WTC11 (cell line): Measurements from ENCODE around the gene TFEB. TPM values are rescaled to one million over a fixed set of nuclear protein-coding genes. Genes with fewer than 3 reads are reported as not detected.
A peak's percentile ranks its signal among the peaks of the same experiment; 100 is the strongest.

Experiments
- ATAC-seq: fragments of 200-7000 bp; cut with Tn5 transposase; 2 replicates; pipeline ENCODE4 v1.10.0; 2021; ENCODE audit warnings: mild to moderate bottlenecking, moderate library complexity
- CTCF ChIA-PET: fragments of 300-600 bp; sonication (Branson Sonifier 250); formaldehyde crosslinking; loops from one replicate; lab custom pipeline; 2021; ENCODE audit warnings: antibody characterized with exemption; lab: Charles Lee
- POLR2A ChIA-PET: fragments of 350-600 bp; sonication (Branson Sonifier 250); formaldehyde crosslinking; loops from one replicate; lab custom pipeline; 2021; ENCODE audit warnings: antibody characterized with exemption; lab: Charles Lee
- DNase-seq: peaks from one replicate; pipeline ENCODE4 v3.0.0; 2021; ENCODE audit warnings: low spot score
- H3K27ac Mint-ChIP-seq: 2 replicates; pipeline ENCODE4 v1.8.0; 2021; ENCODE audit warnings: mixed read lengths
- H3K27me3 Mint-ChIP-seq: 2 replicates; pipeline ENCODE4 v1.8.0; 2021; ENCODE audit warnings: low read depth, mild to moderate bottlenecking, moderate library complexity, mixed read lengths
- H3K36me3 Mint-ChIP-seq: 2 replicates; pipeline ENCODE4 v1.8.0; 2021; ENCODE audit warnings: mixed read lengths
- H3K4me1 Mint-ChIP-seq: 2 replicates; pipeline ENCODE4 v1.8.0; 2022; ENCODE audit warnings: mixed read lengths
- H3K4me3 Mint-ChIP-seq: 2 replicates; pipeline ENCODE4 v1.8.0; 2021; ENCODE audit warnings: mild to moderate bottlenecking, moderate library complexity, mixed read lengths
- H3K9me3 Mint-ChIP-seq: 2 replicates; pipeline ENCODE4 v1.8.0; 2021; ENCODE audit warnings: mixed read lengths
- CREB1 ChIP-seq: sonication (generic); formaldehyde crosslinking; IDR thresholded peaks from 2 replicates; pipeline ENCODE4 v1.8.0; 2023; ENCODE audit warnings: mild to moderate bottlenecking, missing genetic modification reagents
- ELF4 ChIP-seq: sonication (generic); formaldehyde crosslinking; IDR thresholded peaks from 2 replicates; pipeline ENCODE4 v1.8.1; 2022; ENCODE audit warnings: low read depth, mild to moderate bottlenecking, moderate library complexity, missing genetic modification reagents
- EMX1 ChIP-seq: fragments of 250-450 bp; sonication (Bioruptor Pico); IDR thresholded peaks from 2 replicates; pipeline ENCODE4 v1.8.0; 2021; ENCODE audit warnings: mild to moderate bottlenecking
- FOXK1 ChIP-seq: sonication (generic); formaldehyde crosslinking; IDR thresholded peaks from 2 replicates; pipeline ENCODE4 v1.8.0; 2022; ENCODE audit warnings: mild to moderate bottlenecking, moderate library complexity, missing genetic modification reagents
- FOXP1 ChIP-seq: sonication (generic); formaldehyde crosslinking; IDR thresholded peaks from 2 replicates; pipeline ENCODE4 v1.8.0; 2022; ENCODE audit warnings: missing genetic modification reagents, mild to moderate bottlenecking, moderate library complexity, borderline replicate concordance
- GABPB1 ChIP-seq: sonication (generic); formaldehyde crosslinking; IDR thresholded peaks from 2 replicates; pipeline ENCODE4 v1.8.1; 2023; ENCODE audit warnings: mild to moderate bottlenecking, missing genetic modification reagents
- IRF2 ChIP-seq: sonication (generic); formaldehyde crosslinking; IDR thresholded peaks from 2 replicates; pipeline ENCODE4 v1.8.0; 2022; ENCODE audit warnings: low read depth, missing genetic modification reagents, borderline replicate concordance
- MYBL2 ChIP-seq: sonication (generic); formaldehyde crosslinking; IDR thresholded peaks from 2 replicates; pipeline ENCODE4 v1.8.1; 2023; ENCODE audit warnings: mild to moderate bottlenecking, moderate library complexity, missing genetic modification reagents
- NFYB ChIP-seq: sonication (generic); formaldehyde crosslinking; conservative IDR thresholded peaks from 2 replicates; pipeline ENCODE4 v1.8.0; 2022; ENCODE audit warnings: low read depth, missing genetic modification reagents
- NR3C1 ChIP-seq: sonication (generic); formaldehyde crosslinking; conservative IDR thresholded peaks from 2 replicates; pipeline ENCODE4 v1.8.1; 2023; ENCODE audit warnings: low read depth, mild to moderate bottlenecking, missing genetic modification reagents
- OVOL2 ChIP-seq: fragments of 250-450 bp; sonication (Bioruptor Pico); IDR thresholded peaks from 2 replicates; pipeline ENCODE4 v1.9.0; 2021; ENCODE audit warnings: mild to moderate bottlenecking, borderline replicate concordance
- RORB ChIP-seq: fragments of 250-450 bp; sonication (Bioruptor Pico); IDR thresholded peaks from 2 replicates; pipeline ENCODE4 v1.9.0; 2021; ENCODE audit warnings: mild to moderate bottlenecking
- SMAD3 ChIP-seq: sonication (generic); formaldehyde crosslinking; IDR thresholded peaks from 2 replicates; pipeline ENCODE4 v1.8.0; 2022; ENCODE audit warnings: missing genetic modification reagents, mild to moderate bottlenecking, borderline replicate concordance
- ZBTB21 ChIP-seq: sonication (generic); formaldehyde crosslinking; IDR thresholded peaks from 2 replicates; pipeline ENCODE4 v1.8.1; 2023; ENCODE audit warnings: mild to moderate bottlenecking, missing genetic modification reagents, borderline replicate concordance
- ZNF121 ChIP-seq: sonication (generic); formaldehyde crosslinking; IDR thresholded peaks from 2 replicates; pipeline ENCODE4 v1.8.0; 2023; ENCODE audit warnings: missing genetic modification reagents
- ZNF219 ChIP-seq: sonication (generic); formaldehyde crosslinking; IDR thresholded peaks from 2 replicates; pipeline ENCODE4 v1.8.0; 2023; ENCODE audit warnings: missing genetic modification reagents, mild to moderate bottlenecking, borderline replicate concordance
- total RNA-seq: library from RNA; stranded (reverse); gene quantifications from 3 replicates; pipeline ENCODE4 v1.2.3, GENCODE V29; 2021
- TF ChIP-seq, protein P1 (sequence below): sonication (generic); formaldehyde crosslinking; IDR thresholded peaks from 2 replicates; pipeline ENCODE4 v1.8.0; 2022; ENCODE audit warnings: missing genetic modification reagents
- TF ChIP-seq, protein P2 (sequence below): sonication (generic); formaldehyde crosslinking; IDR thresholded peaks from 2 replicates; pipeline ENCODE4 v1.8.1; 2023; ENCODE audit warnings: mild to moderate bottlenecking, moderate library complexity, missing genetic modification reagents
- TF ChIP-seq, protein P3 (sequence below): sonication (generic); formaldehyde crosslinking; IDR thresholded peaks from 2 replicates; pipeline ENCODE4 v1.8.1; 2022; ENCODE audit warnings: low read depth, missing genetic modification reagents, borderline replicate concordance
- TF ChIP-seq, protein P4 (sequence below): sonication (generic); formaldehyde crosslinking; IDR thresholded peaks from 2 replicates; pipeline ENCODE4 v1.8.0; 2022; ENCODE audit warnings: mild to moderate bottlenecking, missing genetic modification reagents
- TF ChIP-seq, protein P5 (sequence below): sonication (generic); formaldehyde crosslinking; conservative IDR thresholded peaks from 2 replicates; pipeline ENCODE4 v1.8.1; 2023; ENCODE audit warnings: mild to moderate bottlenecking, low read depth, missing genetic modification reagents, moderate library complexity
- TF ChIP-seq, protein P6 (sequence below): fragments of 250-450 bp; sonication (Bioruptor Pico); IDR thresholded peaks from 2 replicates; pipeline ENCODE4 v1.9.0; 2021; ENCODE audit warnings: mild to moderate bottlenecking

The TFEB gene
- total RNA-seq, 1 experiment from 2014 or later, result 3.9 TPM

DNA sequence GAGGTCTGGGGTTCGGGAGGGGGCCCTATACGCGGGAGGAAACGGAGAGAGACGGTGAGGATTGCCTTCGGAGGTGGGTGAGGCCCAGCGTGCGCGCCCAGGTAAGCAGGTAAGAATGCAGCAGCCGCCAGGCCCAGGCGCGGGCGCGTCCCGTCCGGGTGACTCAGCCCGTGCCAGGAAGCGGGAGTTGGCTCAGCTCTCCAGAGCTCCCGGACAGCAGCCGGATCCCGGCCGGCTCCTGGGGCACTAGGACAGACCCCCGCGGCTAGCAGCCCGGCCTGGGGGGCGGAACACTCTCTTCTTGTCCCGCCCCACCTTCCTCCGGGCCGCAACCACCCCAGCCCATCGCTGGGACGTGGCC is 98.6 kb downstream of the TFEB start (continued):
- TF ChIP-seq, protein P1, sequence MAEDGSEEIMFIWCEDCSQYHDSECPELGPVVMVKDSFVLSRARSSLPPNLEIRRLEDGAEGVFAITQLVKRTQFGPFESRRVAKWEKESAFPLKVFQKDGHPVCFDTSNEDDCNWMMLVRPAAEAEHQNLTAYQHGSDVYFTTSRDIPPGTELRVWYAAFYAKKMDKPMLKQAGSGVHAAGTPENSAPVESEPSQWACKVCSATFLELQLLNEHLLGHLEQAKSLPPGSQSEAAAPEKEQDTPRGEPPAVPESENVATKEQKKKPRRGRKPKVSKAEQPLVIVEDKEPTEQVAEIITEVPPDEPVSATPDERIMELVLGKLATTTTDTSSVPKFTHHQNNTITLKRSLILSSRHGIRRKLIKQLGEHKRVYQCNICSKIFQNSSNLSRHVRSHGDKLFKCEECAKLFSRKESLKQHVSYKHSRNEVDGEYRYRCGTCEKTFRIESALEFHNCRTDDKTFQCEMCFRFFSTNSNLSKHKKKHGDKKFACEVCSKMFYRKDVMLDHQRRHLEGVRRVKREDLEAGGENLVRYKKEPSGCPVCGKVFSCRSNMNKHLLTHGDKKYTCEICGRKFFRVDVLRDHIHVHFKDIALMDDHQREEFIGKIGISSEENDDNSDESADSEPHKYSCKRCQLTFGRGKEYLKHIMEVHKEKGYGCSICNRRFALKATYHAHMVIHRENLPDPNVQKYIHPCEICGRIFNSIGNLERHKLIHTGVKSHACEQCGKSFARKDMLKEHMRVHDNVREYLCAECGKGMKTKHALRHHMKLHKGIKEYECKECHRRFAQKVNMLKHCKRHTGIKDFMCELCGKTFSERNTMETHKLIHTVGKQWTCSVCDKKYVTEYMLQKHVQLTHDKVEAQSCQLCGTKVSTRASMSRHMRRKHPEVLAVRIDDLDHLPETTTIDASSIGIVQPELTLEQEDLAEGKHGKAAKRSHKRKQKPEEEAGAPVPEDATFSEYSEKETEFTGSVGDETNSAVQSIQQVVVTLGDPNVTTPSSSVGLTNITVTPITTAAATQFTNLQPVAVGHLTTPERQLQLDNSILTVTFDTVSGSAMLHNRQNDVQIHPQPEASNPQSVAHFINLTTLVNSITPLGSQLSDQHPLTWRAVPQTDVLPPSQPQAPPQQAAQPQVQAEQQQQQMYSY (CRISPR knock-in tag), result peak; percentile 69; the same call in 1 of the 2 replicates
- TF ChIP-seq SMAD3 (no peak), ELF4 (CRISPR knock-in tag) (no peak), ZNF219 (no peak), ZBTB21 (CRISPR knock-in tag) (no peak), EMX1 (CRISPR knock-in tag) (no peak), NR3C1 (CRISPR knock-in tag) (no peak), ZNF121 (CRISPR knock-in tag) (no peak)
- TF ChIP-seq, protein P2, sequence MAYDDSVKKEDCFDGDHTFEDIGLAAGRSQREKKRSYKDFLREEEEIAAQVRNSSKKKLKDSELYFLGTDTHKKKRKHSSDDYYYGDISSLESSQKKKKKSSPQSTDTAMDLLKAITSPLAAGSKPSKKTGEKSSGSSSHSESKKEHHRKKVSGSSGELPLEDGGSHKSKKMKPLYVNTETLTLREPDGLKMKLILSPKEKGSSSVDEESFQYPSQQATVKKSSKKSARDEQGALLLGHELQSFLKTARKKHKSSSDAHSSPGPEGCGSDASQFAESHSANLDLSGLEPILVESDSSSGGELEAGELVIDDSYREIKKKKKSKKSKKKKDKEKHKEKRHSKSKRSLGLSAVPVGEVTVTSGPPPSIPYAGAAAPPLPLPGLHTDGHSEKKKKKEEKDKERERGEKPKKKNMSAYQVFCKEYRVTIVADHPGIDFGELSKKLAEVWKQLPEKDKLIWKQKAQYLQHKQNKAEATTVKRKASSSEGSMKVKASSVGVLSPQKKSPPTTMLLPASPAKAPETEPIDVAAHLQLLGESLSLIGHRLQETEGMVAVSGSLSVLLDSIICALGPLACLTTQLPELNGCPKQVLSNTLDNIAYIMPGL (CRISPR knock-in tag), result no peak
- TF ChIP-seq, protein P3, sequence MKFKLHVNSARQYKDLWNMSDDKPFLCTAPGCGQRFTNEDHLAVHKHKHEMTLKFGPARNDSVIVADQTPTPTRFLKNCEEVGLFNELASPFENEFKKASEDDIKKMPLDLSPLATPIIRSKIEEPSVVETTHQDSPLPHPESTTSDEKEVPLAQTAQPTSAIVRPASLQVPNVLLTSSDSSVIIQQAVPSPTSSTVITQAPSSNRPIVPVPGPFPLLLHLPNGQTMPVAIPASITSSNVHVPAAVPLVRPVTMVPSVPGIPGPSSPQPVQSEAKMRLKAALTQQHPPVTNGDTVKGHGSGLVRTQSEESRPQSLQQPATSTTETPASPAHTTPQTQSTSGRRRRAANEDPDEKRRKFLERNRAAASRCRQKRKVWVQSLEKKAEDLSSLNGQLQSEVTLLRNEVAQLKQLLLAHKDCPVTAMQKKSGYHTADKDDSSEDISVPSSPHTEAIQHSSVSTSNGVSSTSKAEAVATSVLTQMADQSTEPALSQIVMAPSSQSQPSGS (CRISPR knock-in tag), result no peak

DNA sequence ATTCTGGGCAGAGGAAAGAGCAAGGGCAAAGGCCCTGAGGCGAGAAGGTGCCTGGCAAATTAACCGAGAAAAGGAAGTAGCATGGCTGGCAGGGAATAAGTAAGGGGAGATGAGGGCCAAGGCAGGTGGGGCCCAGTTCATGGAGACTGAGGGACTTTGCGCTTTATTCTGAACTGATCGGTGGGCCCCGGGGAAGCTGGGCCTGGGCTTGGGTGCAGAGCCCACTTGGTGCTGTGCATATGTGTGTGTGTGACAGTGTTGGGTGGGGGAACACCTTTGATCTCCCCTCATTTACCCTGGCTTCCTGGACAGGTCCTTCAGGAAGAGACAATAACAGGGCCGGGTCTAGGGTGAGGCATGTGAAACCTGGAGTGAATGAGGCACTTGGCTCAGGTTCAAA is 100.0 kb downstream of the TFEB start:
- Mint-ChIP-seq H3K4me3 (no peak overlapping the region), H3K27me3 (peaks cover 47% of the 10 kb centered on the region), H3K27ac (no peak overlapping the region), H3K9me3 (no peaks in the 10 kb centered on the region), H3K36me3 (no peaks in the 10 kb centered on the region), H3K4me1 (peaks cover 36% of the 10 kb centered on the region)
- CTCF ChIA-PET, result interaction anchor here (0.6 to 1.8 kb wide), 6 partner anchors 33 to 268 kb away, joined by 3 to 14 read pairs (median 4); no protein-coding TSS in a partner anchor
- POLR2A ChIA-PET, result interaction anchor here (0.6 kb wide), 1 partner anchor 1326 kb away, joined by 5 read pairs; no protein-coding TSS in a partner anchor
- DNase-seq (no peak), ATAC-seq (no peak)
- TF ChIP-seq, protein P4, sequence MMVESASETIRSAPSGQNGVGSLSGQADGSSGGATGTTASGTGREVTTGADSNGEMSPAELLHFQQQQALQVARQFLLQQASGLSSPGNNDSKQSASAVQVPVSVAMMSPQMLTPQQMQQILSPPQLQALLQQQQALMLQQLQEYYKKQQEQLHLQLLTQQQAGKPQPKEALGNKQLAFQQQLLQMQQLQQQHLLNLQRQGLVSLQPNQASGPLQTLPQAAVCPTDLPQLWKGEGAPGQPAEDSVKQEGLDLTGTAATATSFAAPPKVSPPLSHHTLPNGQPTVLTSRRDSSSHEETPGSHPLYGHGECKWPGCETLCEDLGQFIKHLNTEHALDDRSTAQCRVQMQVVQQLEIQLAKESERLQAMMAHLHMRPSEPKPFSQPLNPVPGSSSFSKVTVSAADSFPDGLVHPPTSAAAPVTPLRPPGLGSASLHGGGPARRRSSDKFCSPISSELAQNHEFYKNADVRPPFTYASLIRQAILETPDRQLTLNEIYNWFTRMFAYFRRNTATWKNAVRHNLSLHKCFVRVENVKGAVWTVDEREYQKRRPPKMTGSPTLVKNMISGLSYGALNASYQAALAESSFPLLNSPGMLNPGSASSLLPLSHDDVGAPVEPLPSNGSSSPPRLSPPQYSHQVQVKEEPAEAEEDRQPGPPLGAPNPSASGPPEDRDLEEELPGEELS, result no peak
- no peak for TF ChIP-seq FOXK1 (CRISPR knock-in tag)
- no peak for TF ChIP-seq MYBL2
- no peak for TF ChIP-seq CREB1
- TF ChIP-seq GABPB1, result no peak
- TF ChIP-seq, protein P5, sequence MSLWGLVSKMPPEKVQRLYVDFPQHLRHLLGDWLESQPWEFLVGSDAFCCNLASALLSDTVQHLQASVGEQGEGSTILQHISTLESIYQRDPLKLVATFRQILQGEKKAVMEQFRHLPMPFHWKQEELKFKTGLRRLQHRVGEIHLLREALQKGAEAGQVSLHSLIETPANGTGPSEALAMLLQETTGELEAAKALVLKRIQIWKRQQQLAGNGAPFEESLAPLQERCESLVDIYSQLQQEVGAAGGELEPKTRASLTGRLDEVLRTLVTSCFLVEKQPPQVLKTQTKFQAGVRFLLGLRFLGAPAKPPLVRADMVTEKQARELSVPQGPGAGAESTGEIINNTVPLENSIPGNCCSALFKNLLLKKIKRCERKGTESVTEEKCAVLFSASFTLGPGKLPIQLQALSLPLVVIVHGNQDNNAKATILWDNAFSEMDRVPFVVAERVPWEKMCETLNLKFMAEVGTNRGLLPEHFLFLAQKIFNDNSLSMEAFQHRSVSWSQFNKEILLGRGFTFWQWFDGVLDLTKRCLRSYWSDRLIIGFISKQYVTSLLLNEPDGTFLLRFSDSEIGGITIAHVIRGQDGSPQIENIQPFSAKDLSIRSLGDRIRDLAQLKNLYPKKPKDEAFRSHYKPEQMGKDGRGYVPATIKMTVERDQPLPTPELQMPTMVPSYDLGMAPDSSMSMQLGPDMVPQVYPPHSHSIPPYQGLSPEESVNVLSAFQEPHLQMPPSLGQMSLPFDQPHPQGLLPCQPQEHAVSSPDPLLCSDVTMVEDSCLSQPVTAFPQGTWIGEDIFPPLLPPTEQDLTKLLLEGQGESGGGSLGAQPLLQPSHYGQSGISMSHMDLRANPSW, result no peak
- no peak for TF ChIP-seq FOXP1 (CRISPR knock-in tag)
- TF ChIP-seq RORB (CRISPR knock-in tag), result no peak
- TF ChIP-seq NR3C1 (CRISPR knock-in tag), result no peak
- no peak for TF ChIP-seq OVOL2 (CRISPR knock-in tag)
- no peak for TF ChIP-seq NFYB (CRISPR knock-in tag)
- TF ChIP-seq IRF2 (CRISPR knock-in tag), result no peak
- TF ChIP-seq, protein P6, sequence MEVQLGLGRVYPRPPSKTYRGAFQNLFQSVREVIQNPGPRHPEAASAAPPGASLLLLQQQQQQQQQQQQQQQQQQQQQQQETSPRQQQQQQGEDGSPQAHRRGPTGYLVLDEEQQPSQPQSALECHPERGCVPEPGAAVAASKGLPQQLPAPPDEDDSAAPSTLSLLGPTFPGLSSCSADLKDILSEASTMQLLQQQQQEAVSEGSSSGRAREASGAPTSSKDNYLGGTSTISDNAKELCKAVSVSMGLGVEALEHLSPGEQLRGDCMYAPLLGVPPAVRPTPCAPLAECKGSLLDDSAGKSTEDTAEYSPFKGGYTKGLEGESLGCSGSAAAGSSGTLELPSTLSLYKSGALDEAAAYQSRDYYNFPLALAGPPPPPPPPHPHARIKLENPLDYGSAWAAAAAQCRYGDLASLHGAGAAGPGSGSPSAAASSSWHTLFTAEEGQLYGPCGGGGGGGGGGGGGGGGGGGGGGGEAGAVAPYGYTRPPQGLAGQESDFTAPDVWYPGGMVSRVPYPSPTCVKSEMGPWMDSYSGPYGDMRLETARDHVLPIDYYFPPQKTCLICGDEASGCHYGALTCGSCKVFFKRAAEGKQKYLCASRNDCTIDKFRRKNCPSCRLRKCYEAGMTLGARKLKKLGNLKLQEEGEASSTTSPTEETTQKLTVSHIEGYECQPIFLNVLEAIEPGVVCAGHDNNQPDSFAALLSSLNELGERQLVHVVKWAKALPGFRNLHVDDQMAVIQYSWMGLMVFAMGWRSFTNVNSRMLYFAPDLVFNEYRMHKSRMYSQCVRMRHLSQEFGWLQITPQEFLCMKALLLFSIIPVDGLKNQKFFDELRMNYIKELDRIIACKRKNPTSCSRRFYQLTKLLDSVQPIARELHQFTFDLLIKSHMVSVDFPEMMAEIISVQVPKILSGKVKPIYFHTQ, result no peak
